ENCODE data around the gene FHIT. TPM values are rescaled to one million over a fixed set of nuclear protein-coding genes. Genes with fewer than 3 reads are reported as not detected.
"Not testable (repeated sequence)": the region's sequence is repeated elsewhere in the genome, so short reads cannot be mapped to it uniquely, and the experiment has no call there.

The FHIT gene
- total and polyA plus RNA-seq, 10 of the 15 experiments (the other 5 are each of a cell fraction or from before 2014, with no cell fraction given): 4.2 to 14.9 (median 9.4) TPM

DNA sequence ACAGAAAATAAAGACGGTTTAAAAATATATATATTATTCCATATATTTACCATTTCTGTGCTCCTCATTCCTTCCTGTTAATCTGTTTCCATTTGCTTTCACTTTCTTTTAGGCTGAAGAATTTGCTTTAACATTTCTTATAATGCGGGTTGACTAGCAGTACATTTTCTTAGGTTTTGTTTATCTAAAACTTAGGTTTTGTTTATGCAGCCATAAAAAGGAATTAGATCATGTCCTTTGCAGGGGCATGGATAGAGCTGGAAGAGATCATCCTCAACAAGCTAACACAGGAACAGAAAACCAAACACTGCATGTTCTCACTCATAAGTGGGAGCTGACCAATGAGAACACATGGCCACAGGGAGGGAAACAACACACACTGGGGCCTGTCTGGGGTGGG, 578.1 kb downstream of the FHIT start (continued):
- TF ChIP-seq, protein P1, sequence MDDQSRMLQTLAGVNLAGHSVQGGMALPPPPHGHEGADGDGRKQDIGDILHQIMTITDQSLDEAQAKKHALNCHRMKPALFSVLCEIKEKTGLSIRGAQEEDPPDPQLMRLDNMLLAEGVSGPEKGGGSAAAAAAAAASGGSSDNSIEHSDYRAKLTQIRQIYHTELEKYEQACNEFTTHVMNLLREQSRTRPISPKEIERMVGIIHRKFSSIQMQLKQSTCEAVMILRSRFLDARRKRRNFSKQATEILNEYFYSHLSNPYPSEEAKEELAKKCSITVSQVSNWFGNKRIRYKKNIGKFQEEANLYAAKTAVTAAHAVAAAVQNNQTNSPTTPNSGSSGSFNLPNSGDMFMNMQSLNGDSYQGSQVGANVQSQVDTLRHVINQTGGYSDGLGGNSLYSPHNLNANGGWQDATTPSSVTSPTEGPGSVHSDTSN (IDR thresholded peaks at IDR 0.05; ENCODE audit: insufficient replicate concordance, low read depth, low read length): no peak
- TF ChIP-seq, protein P2, sequence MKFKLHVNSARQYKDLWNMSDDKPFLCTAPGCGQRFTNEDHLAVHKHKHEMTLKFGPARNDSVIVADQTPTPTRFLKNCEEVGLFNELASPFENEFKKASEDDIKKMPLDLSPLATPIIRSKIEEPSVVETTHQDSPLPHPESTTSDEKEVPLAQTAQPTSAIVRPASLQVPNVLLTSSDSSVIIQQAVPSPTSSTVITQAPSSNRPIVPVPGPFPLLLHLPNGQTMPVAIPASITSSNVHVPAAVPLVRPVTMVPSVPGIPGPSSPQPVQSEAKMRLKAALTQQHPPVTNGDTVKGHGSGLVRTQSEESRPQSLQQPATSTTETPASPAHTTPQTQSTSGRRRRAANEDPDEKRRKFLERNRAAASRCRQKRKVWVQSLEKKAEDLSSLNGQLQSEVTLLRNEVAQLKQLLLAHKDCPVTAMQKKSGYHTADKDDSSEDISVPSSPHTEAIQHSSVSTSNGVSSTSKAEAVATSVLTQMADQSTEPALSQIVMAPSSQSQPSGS (IDR thresholded peaks at IDR 0.05; ENCODE audit: low read length): no peak
- TF ChIP-seq PKNOX1 (IDR thresholded peaks at IDR 0.05): no peak
- no peak for TF ChIP-seq CBX3 (IDR thresholded peaks at IDR 0.05; ENCODE audit: borderline replicate concordance, low read depth)
- TF ChIP-seq BMI1 (IDR thresholded peaks at IDR 0.05; ENCODE audit: borderline replicate concordance): no peak
- no peak for TF ChIP-seq BHLHE40 (IDR thresholded peaks at IDR 0.05; ENCODE audit: borderline replicate concordance in 1 of 2, low read depth in 2 of 2, low read length in 1 of 2)
- TF ChIP-seq, protein P3, sequence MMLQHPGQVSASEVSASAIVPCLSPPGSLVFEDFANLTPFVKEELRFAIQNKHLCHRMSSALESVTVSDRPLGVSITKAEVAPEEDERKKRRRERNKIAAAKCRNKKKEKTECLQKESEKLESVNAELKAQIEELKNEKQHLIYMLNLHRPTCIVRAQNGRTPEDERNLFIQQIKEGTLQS (IDR thresholded peaks at IDR 0.05; ENCODE audit: borderline replicate concordance, extremely low read depth, low read depth, low read length): no peak
- TF ChIP-seq, protein P4, sequence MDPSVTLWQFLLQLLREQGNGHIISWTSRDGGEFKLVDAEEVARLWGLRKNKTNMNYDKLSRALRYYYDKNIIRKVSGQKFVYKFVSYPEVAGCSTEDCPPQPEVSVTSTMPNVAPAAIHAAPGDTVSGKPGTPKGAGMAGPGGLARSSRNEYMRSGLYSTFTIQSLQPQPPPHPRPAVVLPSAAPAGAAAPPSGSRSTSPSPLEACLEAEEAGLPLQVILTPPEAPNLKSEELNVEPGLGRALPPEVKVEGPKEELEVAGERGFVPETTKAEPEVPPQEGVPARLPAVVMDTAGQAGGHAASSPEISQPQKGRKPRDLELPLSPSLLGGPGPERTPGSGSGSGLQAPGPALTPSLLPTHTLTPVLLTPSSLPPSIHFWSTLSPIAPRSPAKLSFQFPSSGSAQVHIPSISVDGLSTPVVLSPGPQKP (IDR thresholded peaks at IDR 0.05; ENCODE audit: low read depth, low read length): no peak

GRCh38 chr3:60672337-60672736, 578.9 kb downstream of the FHIT start:
- ATAC-seq; POLR2A ChIA-PET; H3K4me2 ChIP-seq (ENCODE audit: control insufficient read depth, insufficient read depth); H3K4me3 ChIP-seq; SMC1A ChIA-PET (ENCODE audit: uncharacterized antibody, unreplicated experiment); DNase-seq (ENCODE audit: low read depth, low spot score); H3K27ac ChIP-seq (ENCODE audit: control insufficient read depth, insufficient read depth); in situ Hi-C loops (cut with MboI); H3K36me3 ChIP-seq (ENCODE audit: control insufficient read depth in 2 of 2, insufficient read depth in 2 of 2, low read length in 1 of 2); H3K9ac ChIP-seq (ENCODE audit: control insufficient read depth, insufficient read depth, low read length); H3K4me1 ChIP-seq (ENCODE audit: control insufficient read depth, insufficient read depth, low read length); H4K20me1 ChIP-seq (ENCODE audit: control insufficient read depth, insufficient read depth); FAIRE-seq; H3K27me3 ChIP-seq (replicated peaks in 1 of 2; ENCODE audit: control insufficient read depth in 2 of 2, insufficient read depth in 2 of 2, low read length in 1 of 2); intact Hi-C loops (cut with micrococcal nuclease; ENCODE audit: unreplicated experiment); H2AFZ ChIP-seq (ENCODE audit: control insufficient read depth, low read depth, low read length); H3K9me3 ChIP-seq (replicated peaks; ENCODE audit: control insufficient read depth, insufficient read depth, low read length); BruUV-seq (replicated peaks); CTCF ChIA-PET; RAD21 ChIA-PET (ENCODE audit: unreplicated experiment); H3K79me2 ChIP-seq (ENCODE audit: control insufficient read depth, insufficient read depth, low read length): not testable (repeated sequence)
- WGBS (ENCODE audit: insufficient coverage, insufficient replicate concordance, low lambda C conversion rate, missing lambda C conversion rate): 78% methylated on average over 5 of the region's 5 CpGs
